Mesendoderm (in vitro differentiated cells): ENCODE measurements around the gene DIP2A. TPM values are rescaled to one million over a fixed set of nuclear protein-coding genes. Genes with fewer than 3 reads are reported as not detected.
A peak's percentile ranks its signal among the peaks of the same experiment; 100 is the strongest.

Source experiments
- DNase-seq: peaks from one replicate; pipeline ENCODE4 v3.0.0; 2013
- H2AK5ac ChIP-seq: 2 replicates; pipeline ENCODE4 v1.6.1; 2013; ENCODE audit warnings: low read length, inconsistent platforms
- H2BK120ac ChIP-seq: 2 replicates; pipeline ENCODE4 v1.6.1; 2013; ENCODE audit warnings: low read depth, mild to moderate bottlenecking, low read length, moderate library complexity, mixed read lengths
- H2BK15ac ChIP-seq: replicated peaks from 2 replicates; pipeline ENCODE4 v1.6.1; 2013; ENCODE audit warnings: low read depth, mild to moderate bottlenecking, moderate library complexity
- H2BK5ac ChIP-seq: 2 replicates; pipeline ENCODE4 v1.6.1; 2013; ENCODE audit warnings: low read length, inconsistent platforms
- H3K18ac ChIP-seq: 2 replicates; pipeline ENCODE4 v1.6.1; 2013; ENCODE audit warnings: mild to moderate bottlenecking, low read length, mixed read lengths
- H3K23ac ChIP-seq: one replicate; pipeline ENCODE4 v1.6.1; 2013; ENCODE audit warnings: low read length
- H3K27ac ChIP-seq: 2 replicates; pipeline ENCODE4 v1.5.1; 2013; ENCODE audit warnings: low read depth, mild to moderate bottlenecking, inconsistent platforms, low read length, moderate library complexity
- H3K27me3 ChIP-seq: 2 replicates; pipeline ENCODE4 v1.6.1; 2013; ENCODE audit warnings: low read length, control low read depth, mild to moderate bottlenecking, inconsistent platforms; ENCODE audit not compliant: insufficient read depth, poor library complexity
- H3K36me3 ChIP-seq: 2 replicates; pipeline ENCODE4 v1.6.1; 2013; ENCODE audit warnings: low read length, inconsistent platforms; ENCODE audit not compliant: control insufficient read depth, insufficient read depth
- H3K4ac ChIP-seq: one replicate; pipeline ENCODE4 v1.6.1; 2013; ENCODE audit warnings: low read depth, mild to moderate bottlenecking, low read length, moderate library complexity
- H3K4me1 ChIP-seq: 2 replicates; pipeline ENCODE4 v1.6.1; 2013; ENCODE audit warnings: low read depth, low read length, inconsistent platforms; ENCODE audit not compliant: control insufficient read depth
- H3K4me2 ChIP-seq: 2 replicates; pipeline ENCODE4 v1.6.1; 2013; ENCODE audit warnings: low read length
- H3K4me3 ChIP-seq: 2 replicates; pipeline ENCODE4 v1.5.1; 2013; ENCODE audit warnings: mild to moderate bottlenecking, low read length
- H3K56ac ChIP-seq: one replicate; pipeline ENCODE4 v1.6.1; 2013; ENCODE audit warnings: low read length
- H3K79me1 ChIP-seq: 2 replicates; pipeline ENCODE4 v1.6.1; 2013; ENCODE audit warnings: low read length, inconsistent platforms
- H3K79me2 ChIP-seq: 2 replicates; pipeline ENCODE4 v1.6.1; 2013; ENCODE audit warnings: mild to moderate bottlenecking, low read length; ENCODE audit not compliant: control insufficient read depth, insufficient read depth
- H3K9ac ChIP-seq: 2 replicates; pipeline ENCODE4 v1.6.1; 2013; ENCODE audit warnings: low read length, inconsistent platforms
- H4K5ac ChIP-seq: one replicate; pipeline ENCODE4 v1.6.1; 2013; ENCODE audit warnings: low read length
- H4K8ac ChIP-seq: one replicate; pipeline ENCODE4 v1.6.1; 2013; ENCODE audit warnings: low read depth, mild to moderate bottlenecking, control low read depth, low read length, moderate library complexity
- WGBS: extraction: QIAGEN DNeasy Blood & Tissue Kit; methylation state at CpG from one replicate; pipeline ENCODE4 v1.1.7; 2013; ENCODE audit warnings: low lambda C conversion rate, missing lambda C conversion rate; ENCODE audit not compliant: insufficient coverage; ENCODE audit errors: extremely low coverage; 5-methylcytosine and 5-hydroxymethylcytosine counted together
- polyA plus RNA-seq, 2 experiments: library from polyadenylated mRNA; stranded (reverse); fragments of 200-250 nt; gene quantifications; one replicate each; pipeline ENCODE4 v1.2.3, GENCODE V29; 2013

DIP2A gene, protein sequence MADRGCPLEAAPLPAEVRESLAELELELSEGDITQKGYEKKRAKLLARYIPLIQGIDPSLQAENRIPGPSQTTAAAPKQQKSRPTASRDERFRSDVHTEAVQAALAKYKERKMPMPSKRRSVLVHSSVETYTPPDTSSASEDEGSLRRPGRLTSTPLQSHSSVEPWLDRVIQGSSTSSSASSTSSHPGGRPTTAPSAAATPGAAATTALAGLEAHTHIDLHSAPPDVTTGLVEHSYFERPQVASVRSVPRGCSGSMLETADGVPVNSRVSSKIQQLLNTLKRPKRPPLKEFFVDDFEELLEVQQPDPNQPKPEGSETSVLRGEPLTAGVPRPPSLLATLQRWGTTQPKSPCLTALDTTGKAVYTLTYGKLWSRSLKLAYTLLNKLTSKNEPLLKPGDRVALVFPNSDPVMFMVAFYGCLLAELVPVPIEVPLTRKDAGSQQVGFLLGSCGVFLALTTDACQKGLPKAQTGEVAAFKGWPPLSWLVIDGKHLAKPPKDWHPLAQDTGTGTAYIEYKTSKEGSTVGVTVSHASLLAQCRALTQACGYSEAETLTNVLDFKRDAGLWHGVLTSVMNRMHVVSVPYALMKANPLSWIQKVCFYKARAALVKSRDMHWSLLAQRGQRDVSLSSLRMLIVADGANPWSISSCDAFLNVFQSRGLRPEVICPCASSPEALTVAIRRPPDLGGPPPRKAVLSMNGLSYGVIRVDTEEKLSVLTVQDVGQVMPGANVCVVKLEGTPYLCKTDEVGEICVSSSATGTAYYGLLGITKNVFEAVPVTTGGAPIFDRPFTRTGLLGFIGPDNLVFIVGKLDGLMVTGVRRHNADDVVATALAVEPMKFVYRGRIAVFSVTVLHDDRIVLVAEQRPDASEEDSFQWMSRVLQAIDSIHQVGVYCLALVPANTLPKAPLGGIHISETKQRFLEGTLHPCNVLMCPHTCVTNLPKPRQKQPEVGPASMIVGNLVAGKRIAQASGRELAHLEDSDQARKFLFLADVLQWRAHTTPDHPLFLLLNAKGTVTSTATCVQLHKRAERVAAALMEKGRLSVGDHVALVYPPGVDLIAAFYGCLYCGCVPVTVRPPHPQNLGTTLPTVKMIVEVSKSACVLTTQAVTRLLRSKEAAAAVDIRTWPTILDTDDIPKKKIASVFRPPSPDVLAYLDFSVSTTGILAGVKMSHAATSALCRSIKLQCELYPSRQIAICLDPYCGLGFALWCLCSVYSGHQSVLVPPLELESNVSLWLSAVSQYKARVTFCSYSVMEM (N-terminal part only)
- polyA plus RNA-seq (2013, experiment 1 of 2), result 8.4 TPM
- 8.3 TPM for polyA plus RNA-seq (2013, experiment 2 of 2)

DNA sequence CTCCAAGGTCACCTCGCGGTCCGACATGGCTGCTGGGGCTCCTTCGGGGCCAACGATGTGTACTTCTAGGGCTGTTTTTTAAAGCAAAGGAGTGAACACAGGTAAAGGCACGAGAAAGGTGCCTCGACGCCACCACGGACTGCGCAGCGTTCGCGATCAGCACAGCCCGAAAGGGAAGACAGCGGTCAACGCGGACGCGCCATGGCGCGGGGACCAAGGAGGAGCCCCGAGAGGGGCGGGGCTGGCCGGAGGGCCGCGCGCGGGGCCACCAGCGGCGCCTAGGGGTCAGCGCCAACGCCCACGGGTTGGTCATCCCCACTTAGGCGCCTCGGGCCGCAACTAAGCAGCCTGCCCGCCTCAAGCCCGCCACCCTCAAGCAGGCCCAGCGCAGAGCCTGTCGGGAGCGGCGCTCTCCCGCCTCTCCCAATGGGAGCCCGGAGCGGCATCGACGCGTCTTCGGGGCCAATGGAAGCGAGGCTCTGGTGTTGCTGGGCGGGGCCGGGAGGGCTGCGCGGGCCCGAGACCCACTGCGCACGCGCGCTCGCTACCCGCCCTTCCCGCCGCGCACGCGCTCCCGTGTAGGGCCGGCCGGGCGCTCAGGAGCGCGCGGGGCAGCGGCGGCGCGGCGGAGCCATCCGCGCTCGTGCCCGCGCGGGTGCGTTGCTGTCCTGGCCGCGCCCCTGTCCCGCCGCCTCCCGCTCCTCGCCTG lies at the start of gene DIP2A:
TSS of gene DIP2A (plus strand) at position 577 of the 709 bp plus-strand sequence. CDS start 241 bp downstream, outside the sequence.
- Histone ChIP-seq H3K23ac (no peak within 1 kb of the TSS), H3K36me3 (no peaks in the 10 kb centered on the region), H4K8ac (no peak within 1 kb of the TSS)

DNA sequence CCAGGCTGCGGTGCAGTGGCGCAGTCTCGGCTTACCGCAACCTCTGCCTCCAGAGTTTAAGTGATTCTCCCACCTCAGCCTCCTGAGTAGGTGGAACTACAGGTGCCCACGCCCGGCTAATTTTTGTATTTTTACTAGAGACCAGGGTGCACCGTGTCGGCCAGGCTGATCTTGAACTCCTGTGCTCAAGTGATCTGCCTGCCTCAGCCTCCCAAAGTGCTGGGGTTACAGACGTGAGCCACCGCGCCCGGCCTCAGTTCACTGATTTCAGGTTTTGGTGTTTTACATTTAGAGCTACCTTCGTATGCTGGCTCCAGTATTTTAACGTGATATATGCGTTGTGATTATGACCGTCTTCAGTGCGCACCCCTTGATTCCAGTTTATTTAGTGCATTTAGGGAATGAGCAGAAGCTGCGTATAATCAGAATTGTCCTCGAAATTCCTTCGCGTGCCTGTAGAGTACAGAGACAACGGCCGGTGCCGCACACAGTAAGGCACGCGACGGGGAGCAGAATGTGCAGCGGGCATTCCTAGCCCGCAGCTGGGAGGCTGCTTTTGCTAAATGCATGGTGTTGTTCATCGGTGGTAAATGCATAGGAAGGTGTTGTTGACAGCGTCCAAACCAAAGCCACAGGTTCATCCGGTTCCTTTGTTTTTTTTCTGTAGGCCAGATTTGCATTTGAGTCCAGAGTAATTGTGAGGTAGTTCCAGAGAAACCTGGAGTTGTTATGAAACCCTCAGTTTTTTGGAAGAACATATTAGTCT lies 48.9 kb upstream of the DIP2A start:
- no peak overlapping the region for H3K23ac ChIP-seq
- no peak overlapping the region for H3K9ac ChIP-seq
- H3K27me3 ChIP-seq, result no peaks in the 10 kb centered on the region
- no peaks in the 10 kb centered on the region for H3K4me1 ChIP-seq
- H2BK120ac ChIP-seq, result no peak overlapping the region
- H3K56ac ChIP-seq, result no peak overlapping the region
- H4K8ac ChIP-seq, result no peak overlapping the region
- DNase-seq, result no peak
- no peak overlapping the region for H3K18ac ChIP-seq
- no peak overlapping the region for H2AK5ac ChIP-seq
- H3K79me1 ChIP-seq, result no peaks in the 10 kb centered on the region
- H3K4me3 ChIP-seq, result no peak overlapping the region
- no peak overlapping the region for H3K4ac ChIP-seq
- H3K79me2 ChIP-seq, result no peaks in the 10 kb centered on the region
- no peak overlapping the region for H3K4me2 ChIP-seq
- no peak overlapping the region for H2BK15ac ChIP-seq
- peaks cover 2% of the 10 kb centered on the region for H3K36me3 ChIP-seq
- no peak overlapping the region for H3K27ac ChIP-seq
- no peak overlapping the region for H4K5ac ChIP-seq
- H2BK5ac ChIP-seq, result no peak overlapping the region
- WGBS, result no CpG with 5 or more reads among the region's 32 CpGs

More for the DNA sequence above, at the start of gene DIP2A:
- Histone ChIP-seq H3K4me2 (peak within 1 kb of the TSS; percentile 100), H2BK5ac (peak within 1 kb of the TSS; percentile 72), H3K4me1 (peaks cover 2% of the 10 kb centered on the region), H3K18ac (peak within 1 kb of the TSS; percentile 41), H3K27ac (peak within 1 kb of the TSS; percentile 59), H3K4ac (peak within 1 kb of the TSS; percentile 76), H4K5ac (no peak within 1 kb of the TSS), H3K56ac (peak within 1 kb of the TSS; percentile 100), H3K79me1 (peaks cover 15% of the 10 kb centered on the region), H3K27me3 (no peaks in the 10 kb centered on the region), H2BK15ac (no peak within 1 kb of the TSS), H2AK5ac (peak within 1 kb of the TSS; percentile 76), H3K79me2 (peaks cover 8% of the 10 kb centered on the region), H2BK120ac (peak within 1 kb of the TSS; percentile 30), H3K4me3 (peak within 1 kb of the TSS; percentile 97), H3K9ac (peak within 1 kb of the TSS; percentile 99)
- WGBS, result no CpG with 5 or more reads among the region's 91 CpGs
- peak; percentile 99 for DNase-seq

DNA sequence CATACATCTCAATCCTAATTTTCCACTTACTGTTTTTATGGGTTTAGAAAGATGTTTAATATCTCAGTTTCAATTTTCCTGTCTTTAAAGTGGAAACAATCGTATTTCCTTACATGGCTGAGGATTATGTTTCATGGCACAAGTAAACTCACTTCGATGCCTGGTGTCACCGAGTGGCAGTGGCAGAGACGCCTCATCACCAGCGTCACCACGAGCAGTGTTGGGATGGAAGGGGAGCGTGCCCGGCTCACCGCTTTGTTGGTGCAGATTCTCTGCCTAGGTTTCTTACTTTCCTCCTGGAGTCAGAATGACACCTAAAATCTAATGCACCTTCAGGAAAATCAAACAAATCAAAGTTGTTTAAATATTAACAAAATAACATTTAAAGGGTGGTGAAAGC lies 48.2 kb upstream of the DIP2A start:
- Histone ChIP-seq H3K4me3 (no peak overlapping the region), H2BK120ac (no peak overlapping the region), H3K4me1 (no peaks in the 10 kb centered on the region), H3K56ac (no peak overlapping the region), H3K4ac (no peak overlapping the region), H3K79me2 (no peaks in the 10 kb centered on the region), H2BK15ac (no peak overlapping the region), H3K27me3 (no peaks in the 10 kb centered on the region), H3K36me3 (peaks cover 4% of the 10 kb centered on the region), H3K9ac (no peak overlapping the region), H3K23ac (no peak overlapping the region), H2BK5ac (no peak overlapping the region), H2AK5ac (no peak overlapping the region), H3K27ac (no peak overlapping the region), H4K8ac (no peak overlapping the region), H4K5ac (no peak overlapping the region), H3K18ac (no peak overlapping the region), H3K79me1 (no peaks in the 10 kb centered on the region), H3K4me2 (no peak overlapping the region)
- WGBS, result no CpG with 5 or more reads among the region's 9 CpGs
- DNase-seq, result no peak

DNA sequence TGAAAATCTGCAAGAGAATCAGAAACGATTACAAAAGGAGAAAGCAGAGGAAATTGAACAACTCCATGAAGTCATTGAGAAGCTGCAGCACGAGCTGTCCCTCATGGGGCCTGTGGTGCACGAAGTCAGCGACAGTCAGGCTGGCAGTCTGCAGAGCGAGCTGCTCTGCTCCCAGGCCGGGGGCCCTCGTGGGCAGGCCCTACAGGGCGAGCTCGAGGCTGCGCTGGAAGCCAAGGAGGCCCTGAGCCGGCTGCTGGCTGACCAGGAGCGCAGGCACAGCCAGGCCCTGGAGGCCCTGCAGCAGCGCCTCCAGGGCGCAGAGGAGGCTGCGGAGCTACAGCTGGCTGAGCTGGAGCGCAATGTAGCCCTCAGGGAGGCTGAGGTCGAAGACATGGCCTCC lies 47.5 kb upstream of the DIP2A start:
- H2BK120ac ChIP-seq, result no peak overlapping the region

More for the DNA sequence above, 47.5 kb upstream of the DIP2A start:
- Histone ChIP-seq H3K27ac (no peak overlapping the region), H4K8ac (no peak overlapping the region), H3K36me3 (peaks cover 7% of the 10 kb centered on the region), H3K9ac (no peak overlapping the region), H2BK5ac (no peak overlapping the region), H2BK15ac (no peak overlapping the region), H2AK5ac (no peak overlapping the region), H3K4me2 (no peak overlapping the region), H3K4me1 (no peaks in the 10 kb centered on the region), H3K79me2 (no peaks in the 10 kb centered on the region), H3K56ac (no peak overlapping the region), H3K27me3 (no peaks in the 10 kb centered on the region), H3K18ac (no peak overlapping the region), H3K79me1 (no peaks in the 10 kb centered on the region), H3K4me3 (no peak overlapping the region), H3K4ac (no peak overlapping the region), H4K5ac (no peak overlapping the region), H3K23ac (no peak overlapping the region)
- DNase-seq, result no peak
- no CpG with 5 or more reads among the region's 17 CpGs for WGBS
